Heart left ventricle (tissue), 13 donors: ENCODE data around the gene CNTN4.

Experiments
- POLR2A ChIP-seq, 2 donors: fragments of 450-650 bp; IDR thresholded peaks; one replicate each; pipeline ENCODE4 v1.6.1; 2017; ENCODE audit warnings: antibody characterized with exemption in 2 of 2, mild to moderate bottlenecking in 2 of 2, moderate library complexity in 2 of 2
- TF ChIP-seq, protein P1 (sequence below), 12 donors: fragments of 200-600 bp; sonication (generic) in 4 of 12; IDR thresholded peaks; one replicate each; pipeline versions ENCODE4 v1.5.0 to v1.8.0; 2018 to 2022; ENCODE audit warnings: antibody characterized with exemption in 12 of 12, mild to moderate bottlenecking in 5 of 12
- donor health status: ischemic (EF 13 %, LVEDD 7.1; RV severe dilation, severe dysfunction).
- donor health status: DM: no; HTN: yes; CAD: no.
- donor health status: DM: no; HTN: no; CAD: no.
- donor health status: ischemic (EF 25% LVEDD 6.9; RV normal size, moderate dysfunction).
- donor health status: ischemic (EF 25% LVEDD 5.7; RV mildly dilated, moderate dysfunction).
- donor health status: ischemic (EF 35%, LVEDD 5.7; RV mildly dilated, moderate dysfunction).
- donor health status: nonischemic (EF 11% LVEDD 7.7; RV severe dilation, severe dysfunction).
- donor health status: DM: yes; HTN: yes; CAD: no.
- donor health status: PGD.
- donor health status: ischemic (EF 29% LVEDD 5.4; RV normal size, mild dysfunction).
- donor health status: nonischemic (EF 23%, LVEDD 6.1; RV moderate dilation, normal function).

DNA sequence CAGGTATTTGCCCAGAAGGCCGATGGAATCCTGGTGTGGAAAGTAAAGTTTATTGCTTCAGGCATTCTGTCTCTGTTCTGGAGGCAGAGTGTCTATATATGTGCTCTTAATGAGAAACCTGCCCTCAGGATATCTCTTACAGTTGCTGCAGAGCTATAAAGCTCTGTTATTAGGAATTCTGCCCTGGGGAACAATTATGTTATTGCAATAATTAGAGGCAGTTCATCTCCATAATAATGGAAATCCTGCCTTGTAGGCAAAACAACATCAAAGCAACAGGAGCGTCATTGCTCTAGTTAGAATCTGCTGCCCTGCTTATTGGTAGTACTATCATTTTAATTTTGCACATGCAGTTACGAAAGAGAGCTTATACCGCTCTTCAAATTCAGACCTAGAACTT, 835.9 kb downstream of the CNTN4 start:
- TF ChIP-seq, protein P1, sequence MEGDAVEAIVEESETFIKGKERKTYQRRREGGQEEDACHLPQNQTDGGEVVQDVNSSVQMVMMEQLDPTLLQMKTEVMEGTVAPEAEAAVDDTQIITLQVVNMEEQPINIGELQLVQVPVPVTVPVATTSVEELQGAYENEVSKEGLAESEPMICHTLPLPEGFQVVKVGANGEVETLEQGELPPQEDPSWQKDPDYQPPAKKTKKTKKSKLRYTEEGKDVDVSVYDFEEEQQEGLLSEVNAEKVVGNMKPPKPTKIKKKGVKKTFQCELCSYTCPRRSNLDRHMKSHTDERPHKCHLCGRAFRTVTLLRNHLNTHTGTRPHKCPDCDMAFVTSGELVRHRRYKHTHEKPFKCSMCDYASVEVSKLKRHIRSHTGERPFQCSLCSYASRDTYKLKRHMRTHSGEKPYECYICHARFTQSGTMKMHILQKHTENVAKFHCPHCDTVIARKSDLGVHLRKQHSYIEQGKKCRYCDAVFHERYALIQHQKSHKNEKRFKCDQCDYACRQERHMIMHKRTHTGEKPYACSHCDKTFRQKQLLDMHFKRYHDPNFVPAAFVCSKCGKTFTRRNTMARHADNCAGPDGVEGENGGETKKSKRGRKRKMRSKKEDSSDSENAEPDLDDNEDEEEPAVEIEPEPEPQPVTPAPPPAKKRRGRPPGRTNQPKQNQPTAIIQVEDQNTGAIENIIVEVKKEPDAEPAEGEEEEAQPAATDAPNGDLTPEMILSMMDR (IDR thresholded peaks at IDR 0.05) = no peak
- TF ChIP-seq POLR2A (IDR thresholded peaks at IDR 0.05) = no peak
